Lung (tissue), 12 donors: ENCODE measurements around the gene MAN2A1. TPM values are rescaled to one million over a fixed set of nuclear protein-coding genes. Genes with fewer than 3 reads are reported as not detected.

Source experiments
- ATAC-seq: fragments of 200-7000 bp; cut with Tn5 transposase; one replicate; pipeline ENCODE4 v1.9.1; 2020; ENCODE audit warnings: moderate number of reproducible peaks; ENCODE audit not compliant: insufficient read depth, low FRiP score
- DNase-seq, 3 donors: peaks; one replicate each; pipeline ENCODE4 v3.0.0-alpha.2; 2013 to 2017
- H3K27ac ChIP-seq, 2 donors: one replicate each; pipeline ENCODE4 v1.5.1; 2013; ENCODE audit warnings: mild to moderate bottlenecking in 2 of 2, moderate library complexity in 2 of 2, control low read depth in 1 of 2, inconsistent platforms in 1 of 2, low read depth in 1 of 2, low read length in 1 of 2
- H3K27me3 ChIP-seq, 3 donors: one replicate each; pipeline ENCODE4 v1.5.1; 2013; ENCODE audit warnings: low read length in 2 of 3; ENCODE audit not compliant: control insufficient read depth in 3 of 3, insufficient read depth in 3 of 3
- H3K36me3 ChIP-seq, 4 donors: one replicate each; pipeline ENCODE4 v1.5.1; 2013; ENCODE audit warnings: low read length in 4 of 4, mild to moderate bottlenecking in 1 of 4, moderate library complexity in 1 of 4; ENCODE audit not compliant: control insufficient read depth in 4 of 4, insufficient read depth in 4 of 4
- H3K4me1 ChIP-seq, 5 donors: one replicate each; pipeline ENCODE4 v1.5.1; 2013; ENCODE audit warnings: low read length in 5 of 5, mild to moderate bottlenecking in 2 of 5, moderate library complexity in 1 of 5; ENCODE audit not compliant: control insufficient read depth in 5 of 5, insufficient read depth in 5 of 5
- H3K4me3 ChIP-seq: one replicate; pipeline ENCODE4 v1.5.1; 2013; ENCODE audit warnings: mild to moderate bottlenecking, control low read depth, moderate library complexity
- H3K9ac ChIP-seq, 2 donors: one replicate each; pipeline ENCODE4 v1.5.1; 2013; ENCODE audit warnings: low read length in 2 of 2, control low read depth in 1 of 2; ENCODE audit not compliant: insufficient read depth in 1 of 2
- H3K9me3 ChIP-seq, 4 donors: one replicate each; pipeline ENCODE4 v1.5.1; 2013; ENCODE audit warnings: low read length in 3 of 4, mild to moderate bottlenecking in 1 of 4, moderate library complexity in 1 of 4; ENCODE audit not compliant: control insufficient read depth in 4 of 4, insufficient read depth in 3 of 4
- CTCF ChIP-seq: IDR thresholded peaks from 2 replicates; pipeline ENCODE4 v1.5.1; 2012; ENCODE audit warnings: mild to moderate bottlenecking; ENCODE audit errors: control extremely low read depth, extremely low read depth
- WGBS, 2 donors: extraction: QIAGEN DNeasy Blood & Tissue Kit; methylation state at CpG; one replicate each; pipeline ENCODE4 v1.1.7; 2013; 5-methylcytosine and 5-hydroxymethylcytosine counted together
- polyA plus RNA-seq, 2 donors: library from polyadenylated mRNA; stranded (reverse); fragments of 200-250 nt; gene quantifications; one replicate each; pipeline ENCODE4 v1.2.1, GENCODE V29; 2013
- total RNA-seq, 2 donors: library from RNA; depleted of rRNA in 1 of 2; stranded (reverse); fragments of >200 nt in 1 of 2; gene quantifications; one replicate each; pipeline ENCODE4 v1.2.1, GENCODE V29; 2014 to 2021
- donor health status: control.
- donor health status: control.
- donor health status: Bipolar disorder and iron deficiency.
- donor health status: healthy.
- donor health status: DM: yes; HTN: yes; CAD: no.

Gene MAN2A1
- total and polyA plus RNA-seq, 4 donors: 7.8 to 65.1 (median 25.3) TPM

- peaks cover 3 to 9% (median 4%) of the 10 kb centered on the region in 4 donors for H3K36me3 ChIP-seq
- H3K9me3 ChIP-seq: no peaks in the 10 kb centered on the region
- ATAC-seq (no peak), DNase-seq (no peak)
- H3K4me1 ChIP-seq: no peaks in the 10 kb centered on the region
- no peak overlapping the region for H3K9ac ChIP-seq
- H3K27ac ChIP-seq: no peak overlapping the region
- TF ChIP-seq CTCF: no peak
- WGBS, 2 donors: 43 to 79% methylated on average over 1 of the region's 1 CpG
- no peaks in the 10 kb centered on the region for H3K27me3 ChIP-seq
- no peak overlapping the region for H3K4me3 ChIP-seq
These were observed 73.1 kb downstream of the MAN2A1 start for GRCh38 chr5:109762821-109763220.

GRCh38 chr5:109767184-109767995 is 77.7 kb downstream of the MAN2A1 start:
- no peak overlapping the region for H3K9ac ChIP-seq
- no peaks in the 10 kb centered on the region for H3K4me1 ChIP-seq
- no peaks in the 10 kb centered on the region for H3K27me3 ChIP-seq
- DNase-seq (no peak), ATAC-seq (no peak)
- no peak overlapping the region for H3K4me3 ChIP-seq
- peaks cover 7 to 19% (median 15%) of the 10 kb centered on the region in 4 donors for H3K36me3 ChIP-seq
- TF ChIP-seq CTCF: no peak
- H3K9me3 ChIP-seq: no peaks in the 10 kb centered on the region
- WGBS, 2 donors: 93 to 96% methylated on average over 4 of the region's 4 CpGs
- H3K27ac ChIP-seq: no peak overlapping the region

GRCh38 chr5:109767997-109768396 is 78.3 kb downstream of the MAN2A1 start:
- H3K9ac ChIP-seq: no peak overlapping the region
- no peak for TF ChIP-seq CTCF
- no peak for DNase-seq
- no peaks in the 10 kb centered on the region for H3K27me3 ChIP-seq
- peaks cover 7 to 19% (median 14%) of the 10 kb centered on the region in 4 donors for H3K36me3 ChIP-seq
- H3K27ac ChIP-seq: no peak overlapping the region
- 99% methylated on average over 4 of the region's 4 CpGs for WGBS, 2 donors
- H3K4me1 ChIP-seq: no peaks in the 10 kb centered on the region
- no peak overlapping the region for H3K4me3 ChIP-seq
- H3K9me3 ChIP-seq: no peaks in the 10 kb centered on the region
- no peak for ATAC-seq
